HCT116 (cell line): ENCODE data around the gene SLC27A5.

Experiments
- ATF3 ChIP-seq: IDR thresholded peaks from 2 replicates; pipeline ENCODE4 v1.6.1; 2012
- CTCF ChIP-seq, 3 experiments: fragments of 200-600 bp in 1 of 3; sonication (generic) in 1 of 3; IDR thresholded peaks in 2 of 3; conservative IDR thresholded peaks in 1 of 3; 2 replicates each; pipeline ENCODE4 v1.5.1; 2012 to 2017; ENCODE audit warnings: low read depth in 2 of 3, low read length in 2 of 3, antibody characterized with exemption in 1 of 3, borderline replicate concordance in 1 of 3, control low read depth in 1 of 3, mild to moderate bottlenecking in 1 of 3, mixed read lengths in 1 of 3, mixed run types in 1 of 3, moderate library complexity in 1 of 3; ENCODE audit not compliant: insufficient read depth in 1 of 3
- EZH2phosphoT487 ChIP-seq: fragments of 200-600 bp; IDR thresholded peaks from 2 replicates; pipeline ENCODE4 v1.6.1; 2018; ENCODE audit warnings: antibody characterized with exemption, borderline replicate concordance
- MAX ChIP-seq: IDR thresholded peaks from 2 replicates; pipeline ENCODE4 v1.6.1; 2012

GRCh38 chr19:58556622-58557220, 44.9 kb upstream of the SLC27A5 start:
- TF ChIP-seq CTCF (IDR thresholded peaks at IDR 0.05 in 2 of 3, conservative IDR thresholded peaks at IDR 0.05 in 1 of 3; ENCODE audit: borderline replicate concordance in 1 of 3, insufficient read depth in 1 of 3, low read depth in 2 of 3, low read length in 2 of 3) (no peak), ATF3 (no peak), MAX (no peak), EZH2phosphoT487 (no peak)
